Natural killer cell (primary cell): ENCODE results near the gene SKA2. TPM values are rescaled to one million over a fixed set of nuclear protein-coding genes. Genes with fewer than 3 reads are reported as not detected.
"Not testable (repeated sequence)": the region's sequence is repeated elsewhere in the genome, so short reads cannot be mapped to it uniquely, and the experiment has no call there.

Experiments
- ATAC-seq, 3 donors: fragments of 150-1000 bp in 2 of 3; fragments of 200-7000 bp in 1 of 3; cut with Tn5 transposase; 1 replicate in 1 of 3; 2 replicates in 2 of 3; pipeline ENCODE4 v1.10.0; 2021; ENCODE audit warnings: mild to moderate bottlenecking in 2 of 3, moderate library complexity in 2 of 3
- DNase-seq, 2 donors: peaks; one replicate each; pipeline versions ENCODE4 v3.0.0 to v3.0.0-alpha.2; 2013 to 2021; ENCODE audit warnings: mixed read lengths in 1 of 2
- H3K27ac ChIP-seq: one replicate; pipeline ENCODE4 v1.5.1; 2013; ENCODE audit warnings: mild to moderate bottlenecking, low read length
- H3K27me3 ChIP-seq: one replicate; pipeline ENCODE4 v1.6.1; 2013; ENCODE audit warnings: low read length; ENCODE audit not compliant: control insufficient read depth, insufficient read depth
- H3K36me3 ChIP-seq: one replicate; pipeline ENCODE4 v1.6.1; 2013; ENCODE audit warnings: low read length; ENCODE audit not compliant: control insufficient read depth, insufficient read depth
- H3K4me1 ChIP-seq: one replicate; pipeline ENCODE4 v1.6.1; 2013; ENCODE audit warnings: low read length; ENCODE audit not compliant: control insufficient read depth, insufficient read depth
- H3K4me3 ChIP-seq: one replicate; pipeline ENCODE4 v1.5.1; 2013; ENCODE audit warnings: low read length
- H3K9me3 ChIP-seq: one replicate; pipeline ENCODE4 v1.6.1; 2013; ENCODE audit warnings: low read length; ENCODE audit not compliant: control insufficient read depth, insufficient read depth
- H3K27ac Mint-ChIP-seq, 2 donors: one replicate each; pipeline ENCODE4 v1.8.0; 2022; ENCODE audit warnings: mild to moderate bottlenecking in 2 of 2, mixed read lengths in 2 of 2, moderate library complexity in 1 of 2
- H3K27me3 Mint-ChIP-seq, 2 donors: one replicate each; pipeline ENCODE4 v1.8.0; 2022; ENCODE audit warnings: low read depth in 2 of 2, mixed read lengths in 2 of 2
- H3K36me3 Mint-ChIP-seq: one replicate; pipeline ENCODE4 v1.8.0; 2022; ENCODE audit warnings: mixed read lengths
- H3K4me1 Mint-ChIP-seq, 2 donors: one replicate each; pipeline ENCODE4 v1.8.0; 2022; ENCODE audit warnings: mixed read lengths in 2 of 2
- H3K4me3 Mint-ChIP-seq: one replicate; pipeline ENCODE4 v1.8.0; 2022; ENCODE audit warnings: mild to moderate bottlenecking, moderate library complexity, mixed read lengths
- H3K9me3 Mint-ChIP-seq, 2 donors: one replicate each; pipeline ENCODE4 v1.8.0; 2022; ENCODE audit warnings: mixed read lengths in 2 of 2
- CTCF ChIP-seq: fragments of 200-600 bp; IDR thresholded peaks from one replicate; pipeline ENCODE4 v1.8.0; 2022; ENCODE audit warnings: antibody characterized with exemption
- WGBS: methylation state at CpG from one replicate; pipeline ENCODE4 v1.1.7; 2013; ENCODE audit warnings: missing lambda C conversion rate; ENCODE audit not compliant: insufficient coverage; 5-methylcytosine and 5-hydroxymethylcytosine counted together
- intact Hi-C: fragments of 100-400 bp; cut with micrococcal nuclease; formaldehyde crosslinking; loops from one replicate; pipeline ENCODE4 v1.14.2; 2022
- total RNA-seq, 4 donors: library from RNA; stranded (reverse); fragments of 120-200 nt in 1 of 4; gene quantifications; one replicate each; pipeline versions ENCODE4 v1.2.3 to v1.2.4, GENCODE V29; 2013 to 2022

SKA2 gene
- total RNA-seq, 3 donors from 2014 or later (not counting 1 experiment from before 2014, with no cell fraction given) = 13.4 to 26.5 (median 17.8) TPM

GRCh38 chr17:59181481-59181880 lies 26.5 kb upstream of the SKA2 start:
- Mint-ChIP-seq H3K27ac (no peak overlapping the region), H3K36me3 (no peaks in the 10 kb centered on the region), H3K4me3 (no peak overlapping the region), H3K27me3 (no peaks in the 10 kb centered on the region), H3K9me3 (no peaks in the 10 kb centered on the region), H3K4me1 (no peaks in the 10 kb centered on the region)
- no peak overlapping the region for H3K27ac ChIP-seq
- DNase-seq = no peak
- TF ChIP-seq CTCF = no peak
- H3K36me3 ChIP-seq = no peaks in the 10 kb centered on the region
- intact Hi-C loops = no loop called here
- H3K27me3 ChIP-seq = no peaks in the 10 kb centered on the region
- H3K9me3 ChIP-seq = no peaks in the 10 kb centered on the region
- 98% methylated on average over 9 of the region's 9 CpGs for WGBS
- no peaks in the 10 kb centered on the region for H3K4me1 ChIP-seq
- no peak overlapping the region for H3K4me3 ChIP-seq
- ATAC-seq = no peak

GRCh38 chr17:59180626-59181025 lies 25.6 kb upstream of the SKA2 start:
- no peak overlapping the region for H3K27ac ChIP-seq
- no peak overlapping the region for H3K27ac Mint-ChIP-seq
- no peak for DNase-seq
- no peaks in the 10 kb centered on the region for H3K36me3 ChIP-seq
- H3K27me3 ChIP-seq = no peaks in the 10 kb centered on the region
- no peak for ATAC-seq
- no peaks in the 10 kb centered on the region for H3K36me3 Mint-ChIP-seq
- no peaks in the 10 kb centered on the region for H3K4me1 Mint-ChIP-seq
- H3K27me3 Mint-ChIP-seq = no peaks in the 10 kb centered on the region
- intact Hi-C loops = no loop called here
- 98% methylated on average over 9 of the region's 9 CpGs for WGBS
- no peak for TF ChIP-seq CTCF
- H3K9me3 ChIP-seq = no peaks in the 10 kb centered on the region
- H3K4me3 ChIP-seq = no peak overlapping the region
- no peak overlapping the region for H3K4me3 Mint-ChIP-seq
- H3K4me1 ChIP-seq = no peaks in the 10 kb centered on the region
- no peaks in the 10 kb centered on the region for H3K9me3 Mint-ChIP-seq

GRCh38 chr17:59179601-59180000 lies 24.6 kb upstream of the SKA2 start:
- H3K9me3 ChIP-seq, H3K27ac ChIP-seq, H3K9me3 Mint-ChIP-seq, H3K4me3 ChIP-seq, H3K36me3 ChIP-seq, H3K4me3 Mint-ChIP-seq, H3K27ac Mint-ChIP-seq, H3K36me3 Mint-ChIP-seq, H3K4me1 ChIP-seq, DNase-seq, ATAC-seq, H3K27me3 Mint-ChIP-seq, H3K27me3 ChIP-seq, H3K4me1 Mint-ChIP-seq, intact Hi-C loops: not testable (repeated sequence)
- WGBS = 97% methylated on average over 11 of the region's 11 CpGs

GRCh38 chr17:59178266-59178985 lies 23.4 kb upstream of the SKA2 start:
- H3K9me3 Mint-ChIP-seq = no peaks in the 10 kb centered on the region
- Histone ChIP-seq H3K4me3 (no peak overlapping the region), H3K27ac (no peak overlapping the region), H3K36me3 (no peaks in the 10 kb centered on the region), H3K9me3 (no peaks in the 10 kb centered on the region), H3K27me3 (no peaks in the 10 kb centered on the region), H3K4me1 (no peaks in the 10 kb centered on the region)
- no peaks in the 10 kb centered on the region for H3K4me1 Mint-ChIP-seq
- DNase-seq = no peak
- ATAC-seq = no peak
- no peak for TF ChIP-seq CTCF
- no peak overlapping the region for H3K27ac Mint-ChIP-seq
- WGBS = 94% methylated on average over 7 of the region's 7 CpGs
- H3K27me3 Mint-ChIP-seq = no peaks in the 10 kb centered on the region
- no peaks in the 10 kb centered on the region for H3K36me3 Mint-ChIP-seq
- H3K4me3 Mint-ChIP-seq = no peak overlapping the region
- intact Hi-C loops = no loop called here
